HL-60 (cell line): ENCODE results near the gene SLC38A1.

Experiments
- GABPA ChIP-seq: IDR thresholded peaks from 2 replicates; pipeline ENCODE4 v1.6.1; 2012; ENCODE audit warnings: low read depth
- POLR2AphosphoS5 ChIP-seq: IDR thresholded peaks from 2 replicates; pipeline ENCODE4 v1.6.1; 2012; ENCODE audit warnings: low read depth
- REST ChIP-seq: IDR thresholded peaks from 2 replicates; pipeline ENCODE4 v1.6.1; 2012; ENCODE audit warnings: low read depth; ENCODE audit not compliant: insufficient replicate concordance
- SPI1 ChIP-seq: IDR thresholded peaks from 2 replicates; pipeline ENCODE4 v1.6.1; 2012; ENCODE audit warnings: low read depth, mild to moderate bottlenecking, borderline replicate concordance
- TF ChIP-seq, protein P1 (sequence below): IDR thresholded peaks from one replicate; pipeline ENCODE4 v1.5.1; 2011; ENCODE audit warnings: low read length, control low read depth, inconsistent platforms; ENCODE audit not compliant: insufficient read depth

DNA sequence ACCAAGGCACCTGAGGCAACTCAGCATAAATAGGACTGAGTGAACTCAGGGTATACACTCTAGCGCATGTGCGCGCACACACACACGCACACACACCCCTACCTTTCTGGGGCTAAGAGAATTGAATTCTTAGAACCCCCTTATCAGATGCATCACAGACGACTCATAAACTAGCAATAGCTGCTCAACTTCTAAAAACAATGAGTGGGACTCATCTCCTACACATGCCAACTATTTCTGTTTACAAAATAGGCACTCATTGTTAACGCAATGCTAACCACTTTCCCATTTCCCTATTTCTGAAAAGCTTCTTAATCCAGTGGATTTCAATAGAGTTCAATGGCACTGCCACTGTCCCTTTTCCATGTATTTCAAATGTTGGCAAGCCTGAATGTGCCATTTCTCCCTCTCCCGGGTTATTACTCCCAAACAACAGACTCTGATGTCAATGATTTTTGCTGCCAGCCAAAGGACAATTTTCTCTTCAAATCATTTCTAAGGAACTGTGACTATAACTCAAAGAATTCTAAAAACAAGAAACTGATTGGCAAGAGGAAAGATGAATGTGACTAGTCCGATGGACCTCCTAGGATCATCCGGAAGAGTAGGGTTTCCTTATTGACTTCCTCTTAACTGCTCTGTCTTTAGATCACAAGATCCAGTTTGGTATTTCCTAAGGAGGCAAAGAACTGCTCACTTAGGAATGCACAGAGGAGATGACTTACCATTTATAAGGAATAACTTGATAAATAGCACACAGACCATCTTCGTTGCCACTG, 48.8 kb downstream of the SLC38A1 start:
- TF ChIP-seq, protein P1, sequence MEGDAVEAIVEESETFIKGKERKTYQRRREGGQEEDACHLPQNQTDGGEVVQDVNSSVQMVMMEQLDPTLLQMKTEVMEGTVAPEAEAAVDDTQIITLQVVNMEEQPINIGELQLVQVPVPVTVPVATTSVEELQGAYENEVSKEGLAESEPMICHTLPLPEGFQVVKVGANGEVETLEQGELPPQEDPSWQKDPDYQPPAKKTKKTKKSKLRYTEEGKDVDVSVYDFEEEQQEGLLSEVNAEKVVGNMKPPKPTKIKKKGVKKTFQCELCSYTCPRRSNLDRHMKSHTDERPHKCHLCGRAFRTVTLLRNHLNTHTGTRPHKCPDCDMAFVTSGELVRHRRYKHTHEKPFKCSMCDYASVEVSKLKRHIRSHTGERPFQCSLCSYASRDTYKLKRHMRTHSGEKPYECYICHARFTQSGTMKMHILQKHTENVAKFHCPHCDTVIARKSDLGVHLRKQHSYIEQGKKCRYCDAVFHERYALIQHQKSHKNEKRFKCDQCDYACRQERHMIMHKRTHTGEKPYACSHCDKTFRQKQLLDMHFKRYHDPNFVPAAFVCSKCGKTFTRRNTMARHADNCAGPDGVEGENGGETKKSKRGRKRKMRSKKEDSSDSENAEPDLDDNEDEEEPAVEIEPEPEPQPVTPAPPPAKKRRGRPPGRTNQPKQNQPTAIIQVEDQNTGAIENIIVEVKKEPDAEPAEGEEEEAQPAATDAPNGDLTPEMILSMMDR, result no peak
- TF ChIP-seq POLR2AphosphoS5 (no peak), SPI1 (peak; percentile 56), GABPA (no peak), REST (no peak)
